WTC11 (cell line): ENCODE measurements around the gene ESR2. TPM values are rescaled to one million over a fixed set of nuclear protein-coding genes. Genes with fewer than 3 reads are reported as not detected.
"Not testable (repeated sequence)": the region's sequence is repeated elsewhere in the genome, so short reads cannot be mapped to it uniquely, and the experiment has no call there.

Experiments used
- ATAC-seq: fragments of 200-7000 bp; cut with Tn5 transposase; 2 replicates; pipeline ENCODE4 v1.10.0; 2021; ENCODE audit warnings: mild to moderate bottlenecking, moderate library complexity
- CTCF ChIA-PET: fragments of 300-600 bp; sonication (Branson Sonifier 250); formaldehyde crosslinking; loops from one replicate; lab custom pipeline; 2021; ENCODE audit warnings: antibody characterized with exemption; lab: Charles Lee
- POLR2A ChIA-PET: fragments of 350-600 bp; sonication (Branson Sonifier 250); formaldehyde crosslinking; loops from one replicate; lab custom pipeline; 2021; ENCODE audit warnings: antibody characterized with exemption; lab: Charles Lee
- DNase-seq: peaks from one replicate; pipeline ENCODE4 v3.0.0; 2021; ENCODE audit warnings: low spot score
- H3K27ac Mint-ChIP-seq: 2 replicates; pipeline ENCODE4 v1.8.0; 2021; ENCODE audit warnings: mixed read lengths
- H3K27me3 Mint-ChIP-seq: 2 replicates; pipeline ENCODE4 v1.8.0; 2021; ENCODE audit warnings: low read depth, mild to moderate bottlenecking, moderate library complexity, mixed read lengths
- H3K36me3 Mint-ChIP-seq: 2 replicates; pipeline ENCODE4 v1.8.0; 2021; ENCODE audit warnings: mixed read lengths
- H3K4me1 Mint-ChIP-seq: 2 replicates; pipeline ENCODE4 v1.8.0; 2022; ENCODE audit warnings: mixed read lengths
- H3K4me3 Mint-ChIP-seq: 2 replicates; pipeline ENCODE4 v1.8.0; 2021; ENCODE audit warnings: mild to moderate bottlenecking, moderate library complexity, mixed read lengths
- H3K9me3 Mint-ChIP-seq: 2 replicates; pipeline ENCODE4 v1.8.0; 2021; ENCODE audit warnings: mixed read lengths
- CREB1 ChIP-seq: sonication (generic); formaldehyde crosslinking; IDR thresholded peaks from 2 replicates; pipeline ENCODE4 v1.8.0; 2023; ENCODE audit warnings: mild to moderate bottlenecking, missing genetic modification reagents
- EMX1 ChIP-seq: fragments of 250-450 bp; sonication (Bioruptor Pico); IDR thresholded peaks from 2 replicates; pipeline ENCODE4 v1.8.0; 2021; ENCODE audit warnings: mild to moderate bottlenecking
- ESRRA ChIP-seq: sonication (generic); formaldehyde crosslinking; IDR thresholded peaks from 2 replicates; pipeline ENCODE4 v1.8.1; 2022; ENCODE audit warnings: mild to moderate bottlenecking, missing genetic modification reagents, borderline replicate concordance
- FOXJ3 ChIP-seq: sonication (generic); formaldehyde crosslinking; IDR thresholded peaks from 2 replicates; pipeline ENCODE4 v1.9.0; 2021; ENCODE audit warnings: missing genetic modification reagents, mild to moderate bottlenecking, borderline replicate concordance
- FOXK1 ChIP-seq: sonication (generic); formaldehyde crosslinking; IDR thresholded peaks from 2 replicates; pipeline ENCODE4 v1.8.0; 2022; ENCODE audit warnings: mild to moderate bottlenecking, moderate library complexity, missing genetic modification reagents
- HMGA2 ChIP-seq: fragments of 250-450 bp; sonication (Bioruptor Pico); IDR thresholded peaks from 2 replicates; pipeline ENCODE4 v1.4.0; 2021; ENCODE audit warnings: mild to moderate bottlenecking, moderate library complexity
- JAZF1 ChIP-seq: fragments of 250-450 bp; sonication (Bioruptor Pico); IDR thresholded peaks from 2 replicates; pipeline ENCODE4 v1.9.0; 2021; ENCODE audit warnings: moderate library complexity, mild to moderate bottlenecking, inconsistent platforms
- JUN ChIP-seq: sonication (generic); formaldehyde crosslinking; IDR thresholded peaks from 2 replicates; pipeline ENCODE4 v1.8.0; 2023; ENCODE audit warnings: mild to moderate bottlenecking, missing genetic modification reagents
- NFE2L1 ChIP-seq: sonication (generic); formaldehyde crosslinking; IDR thresholded peaks from 2 replicates; pipeline ENCODE4 v1.8.1; 2023; ENCODE audit warnings: missing genetic modification reagents
- NR2C2 ChIP-seq: sonication (generic); formaldehyde crosslinking; IDR thresholded peaks from 2 replicates; pipeline ENCODE4 v1.8.0; 2022; ENCODE audit warnings: mild to moderate bottlenecking, missing genetic modification reagents
- OVOL2 ChIP-seq: fragments of 250-450 bp; sonication (Bioruptor Pico); IDR thresholded peaks from 2 replicates; pipeline ENCODE4 v1.9.0; 2021; ENCODE audit warnings: mild to moderate bottlenecking, borderline replicate concordance
- PREB ChIP-seq: sonication (generic); formaldehyde crosslinking; IDR thresholded peaks from 2 replicates; pipeline ENCODE4 v1.8.1; 2022; ENCODE audit warnings: mild to moderate bottlenecking, missing genetic modification reagents, moderate library complexity, borderline replicate concordance
- RELA ChIP-seq: sonication (generic); formaldehyde crosslinking; IDR thresholded peaks from 2 replicates; pipeline ENCODE4 v1.8.1; 2022; ENCODE audit warnings: missing genetic modification reagents, mild to moderate bottlenecking, borderline replicate concordance
- RORB ChIP-seq: fragments of 250-450 bp; sonication (Bioruptor Pico); IDR thresholded peaks from 2 replicates; pipeline ENCODE4 v1.9.0; 2021; ENCODE audit warnings: mild to moderate bottlenecking
- TEAD4 ChIP-seq: sonication (generic); formaldehyde crosslinking; IDR thresholded peaks from 2 replicates; pipeline ENCODE4 v1.8.0; 2022; ENCODE audit warnings: mild to moderate bottlenecking, missing genetic modification reagents
- ZNF396 ChIP-seq: fragments of 250-450 bp; sonication (Bioruptor Pico); IDR thresholded peaks from 2 replicates; pipeline ENCODE4 v1.8.0; 2021; ENCODE audit warnings: mild to moderate bottlenecking, moderate library complexity, borderline replicate concordance
- ZNF512 ChIP-seq: sonication (generic); formaldehyde crosslinking; IDR thresholded peaks from 2 replicates; pipeline ENCODE4 v1.8.1; 2022; ENCODE audit warnings: missing genetic modification reagents, borderline replicate concordance
- total RNA-seq: library from RNA; stranded (reverse); gene quantifications from 3 replicates; pipeline ENCODE4 v1.2.3, GENCODE V29; 2021
- TF ChIP-seq, protein P1 (sequence below): fragments of 250-450 bp; sonication (Bioruptor Pico); IDR thresholded peaks from 2 replicates; pipeline ENCODE4 v1.9.0; 2021; ENCODE audit warnings: mild to moderate bottlenecking
- TF ChIP-seq, protein P2 (sequence below): sonication (generic); formaldehyde crosslinking; IDR thresholded peaks from 2 replicates; pipeline ENCODE4 v1.8.1; 2023; ENCODE audit warnings: mild to moderate bottlenecking, missing genetic modification reagents, moderate library complexity

Gene ESR2
- total RNA-seq, 1 experiment from 2014 or later: 0.50 TPM

GRCh38 chr14:64038841-64039542 is 255.2 kb downstream of the ESR2 start:
- H3K4me1 Mint-ChIP-seq: peaks cover 19% of the 10 kb centered on the region
- H3K9me3 Mint-ChIP-seq: peaks cover 21% of the 10 kb centered on the region
- no peak for TF ChIP-seq NFE2L1
- no peak for TF ChIP-seq FOXK1 (CRISPR knock-in tag)
- no peak for TF ChIP-seq CREB1 (CRISPR knock-in tag)
- TF ChIP-seq HMGA2 (CRISPR knock-in tag): no peak
- TF ChIP-seq EMX1: no peak
- no peak for TF ChIP-seq OVOL2 (CRISPR knock-in tag)
- no peak for TF ChIP-seq RORB (CRISPR knock-in tag)
- TF ChIP-seq TEAD4 (CRISPR knock-in tag): no peak
- no peak for TF ChIP-seq ZNF512 (CRISPR knock-in tag)
- TF ChIP-seq ZNF396 (CRISPR knock-in tag): no peak
- no peak for TF ChIP-seq FOXJ3 (CRISPR knock-in tag)
- CTCF ChIA-PET: interaction anchor here (0.6 to 1.1 kb wide), 4 partner anchors 22 to 439 kb away, joined by 3 to 4 read pairs (median 4); no protein-coding TSS in a partner anchor
- peaks cover 52% of the 10 kb centered on the region for H3K36me3 Mint-ChIP-seq
- POLR2A ChIA-PET: no interaction called here
- no peak overlapping the region; the same call in 1 of the 2 replicates for H3K27ac Mint-ChIP-seq
- no peak overlapping the region for H3K4me3 Mint-ChIP-seq
- DNase-seq (no peak), ATAC-seq (no peak)
- H3K27me3 Mint-ChIP-seq: no peaks in the 10 kb centered on the region

DNA sequence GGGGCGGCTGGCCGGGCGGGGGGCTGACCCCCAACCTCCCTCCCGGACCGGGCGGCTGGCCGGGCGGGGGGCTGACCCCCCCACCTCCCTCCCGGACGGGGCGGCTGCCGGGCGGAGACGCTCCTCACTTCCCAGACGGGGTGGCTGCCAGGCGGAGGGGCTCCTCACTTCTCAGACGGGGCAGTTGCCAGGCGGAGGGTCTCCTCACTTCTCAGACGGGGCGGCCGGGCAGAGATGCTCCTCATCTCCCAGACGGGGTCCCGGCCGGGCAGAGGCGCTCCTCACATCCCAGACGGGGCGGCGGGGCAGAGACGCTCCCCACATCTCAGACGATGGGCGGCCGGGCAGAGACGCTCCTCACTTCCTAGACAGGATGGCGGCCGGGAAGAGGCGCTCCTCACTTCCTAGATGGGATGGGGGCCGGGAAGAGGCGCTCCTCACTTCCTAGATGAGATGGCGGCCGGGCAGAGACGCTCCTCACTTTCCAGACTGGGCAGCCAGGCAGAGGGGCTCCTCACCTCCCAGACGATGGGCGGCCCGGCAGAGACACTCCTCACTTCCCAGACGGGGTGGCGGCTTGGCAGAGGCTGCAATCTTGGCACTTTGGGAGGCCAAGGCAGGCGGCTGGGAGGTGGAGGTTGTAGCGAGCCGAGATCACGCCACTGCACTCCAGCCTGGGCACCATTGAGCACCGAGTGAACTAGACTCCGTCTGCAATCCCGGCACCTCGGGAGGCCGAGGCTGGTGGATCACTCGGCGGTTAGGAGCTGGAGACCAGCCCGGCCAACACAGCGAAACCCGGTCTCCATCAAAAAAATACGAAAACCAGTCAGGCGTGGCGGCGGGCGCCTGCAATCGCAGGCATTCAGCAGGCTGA is 256.1 kb downstream of the ESR2 start:
- H3K36me3 Mint-ChIP-seq: peaks cover 48% of the 10 kb centered on the region
- H3K4me3 Mint-ChIP-seq, ATAC-seq, DNase-seq, POLR2A ChIA-PET, H3K27ac Mint-ChIP-seq, CTCF ChIA-PET, H3K27me3 Mint-ChIP-seq: not testable (repeated sequence)
- peaks cover 18% of the 10 kb centered on the region for H3K9me3 Mint-ChIP-seq
- peaks cover 19% of the 10 kb centered on the region for H3K4me1 Mint-ChIP-seq

- DNase-seq: no peak
- ATAC-seq: no peak
- Mint-ChIP-seq H3K4me3 (no peak overlapping the region), H3K4me1 (peaks cover 18% of the 10 kb centered on the region), H3K27me3 (no peaks in the 10 kb centered on the region), H3K36me3 (peaks cover 43% of the 10 kb centered on the region), H3K27ac (peak overlapping the region; percentile 79), H3K9me3 (peaks cover 5% of the 10 kb centered on the region)
- TF ChIP-seq ZNF396 (CRISPR knock-in tag) (no peak), JAZF1 (CRISPR knock-in tag) (no peak), RELA (CRISPR knock-in tag) (no peak), NR2C2 (CRISPR knock-in tag) (no peak), ESRRA (no peak), OVOL2 (CRISPR knock-in tag) (no peak), PREB (CRISPR knock-in tag) (no peak), JUN (CRISPR knock-in tag) (no peak)
- TF ChIP-seq, protein P1, sequence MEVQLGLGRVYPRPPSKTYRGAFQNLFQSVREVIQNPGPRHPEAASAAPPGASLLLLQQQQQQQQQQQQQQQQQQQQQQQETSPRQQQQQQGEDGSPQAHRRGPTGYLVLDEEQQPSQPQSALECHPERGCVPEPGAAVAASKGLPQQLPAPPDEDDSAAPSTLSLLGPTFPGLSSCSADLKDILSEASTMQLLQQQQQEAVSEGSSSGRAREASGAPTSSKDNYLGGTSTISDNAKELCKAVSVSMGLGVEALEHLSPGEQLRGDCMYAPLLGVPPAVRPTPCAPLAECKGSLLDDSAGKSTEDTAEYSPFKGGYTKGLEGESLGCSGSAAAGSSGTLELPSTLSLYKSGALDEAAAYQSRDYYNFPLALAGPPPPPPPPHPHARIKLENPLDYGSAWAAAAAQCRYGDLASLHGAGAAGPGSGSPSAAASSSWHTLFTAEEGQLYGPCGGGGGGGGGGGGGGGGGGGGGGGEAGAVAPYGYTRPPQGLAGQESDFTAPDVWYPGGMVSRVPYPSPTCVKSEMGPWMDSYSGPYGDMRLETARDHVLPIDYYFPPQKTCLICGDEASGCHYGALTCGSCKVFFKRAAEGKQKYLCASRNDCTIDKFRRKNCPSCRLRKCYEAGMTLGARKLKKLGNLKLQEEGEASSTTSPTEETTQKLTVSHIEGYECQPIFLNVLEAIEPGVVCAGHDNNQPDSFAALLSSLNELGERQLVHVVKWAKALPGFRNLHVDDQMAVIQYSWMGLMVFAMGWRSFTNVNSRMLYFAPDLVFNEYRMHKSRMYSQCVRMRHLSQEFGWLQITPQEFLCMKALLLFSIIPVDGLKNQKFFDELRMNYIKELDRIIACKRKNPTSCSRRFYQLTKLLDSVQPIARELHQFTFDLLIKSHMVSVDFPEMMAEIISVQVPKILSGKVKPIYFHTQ: no peak
- TF ChIP-seq, protein P2, sequence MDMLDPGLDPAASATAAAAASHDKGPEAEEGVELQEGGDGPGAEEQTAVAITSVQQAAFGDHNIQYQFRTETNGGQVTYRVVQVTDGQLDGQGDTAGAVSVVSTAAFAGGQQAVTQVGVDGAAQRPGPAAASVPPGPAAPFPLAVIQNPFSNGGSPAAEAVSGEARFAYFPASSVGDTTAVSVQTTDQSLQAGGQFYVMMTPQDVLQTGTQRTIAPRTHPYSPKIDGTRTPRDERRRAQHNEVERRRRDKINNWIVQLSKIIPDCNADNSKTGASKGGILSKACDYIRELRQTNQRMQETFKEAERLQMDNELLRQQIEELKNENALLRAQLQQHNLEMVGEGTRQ (CRISPR knock-in tag): no peak
- ChIA-PET CTCF (interaction anchor here (0.6 to 0.7 kb wide), 2 partner anchors 22 to 173 kb away, joined by 3 to 4 read pairs; no protein-coding TSS in a partner anchor), POLR2A (no interaction called here)
These were observed 259.0 kb downstream of the ESR2 start for GRCh38 chr14:64035143-64035542.
